HG02973 (cell line): ENCODE measurements around the gene GDF2.

Experiments used
- ATAC-seq: cut with Tn5 transposase; IDR thresholded peaks from one replicate; pipeline ENCODE4 v1.9.1; 2021; ENCODE audit warnings: moderate library complexity; ENCODE audit not compliant: unreplicated experiment

GDF2 gene

GRCh38 chr10:47311193-47311931 lies 10.9 kb upstream of the GDF2 start:
- no peak for ATAC-seq

GRCh38 chr10:47311932-47312662 lies 10.2 kb upstream of the GDF2 start:
- no peak for ATAC-seq

GRCh38 chr10:47312663-47312995 lies 9.6 kb upstream of the GDF2 start:
- no peak for ATAC-seq

DNA sequence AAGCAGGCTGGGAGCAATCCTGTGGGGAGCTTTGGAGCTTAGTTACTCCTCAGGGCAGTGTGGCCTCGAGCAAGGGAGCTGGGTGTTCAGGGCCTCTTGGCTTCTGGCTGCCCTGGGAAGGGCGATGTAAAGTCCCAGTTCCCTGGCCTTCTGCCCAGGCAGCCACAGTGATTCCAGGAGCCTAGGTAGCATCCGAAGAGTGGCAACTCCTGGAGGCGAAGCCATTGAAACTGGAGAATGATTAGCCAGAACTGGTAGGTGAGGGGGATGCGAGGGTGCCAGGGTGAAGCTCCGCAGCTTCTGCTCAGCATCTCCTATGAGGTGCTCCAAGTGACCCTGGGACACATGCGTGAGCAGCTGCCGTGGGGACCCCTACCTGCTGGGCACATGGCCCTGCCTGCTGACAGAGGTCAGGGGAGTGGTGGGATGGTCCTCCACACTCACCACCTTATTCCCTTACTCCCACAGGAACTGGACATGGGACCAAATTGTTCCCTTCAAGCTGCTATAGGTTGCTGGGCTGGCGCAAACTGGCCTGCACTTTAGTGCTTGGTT lies 7.8 kb upstream of the GDF2 start:
- no peak for ATAC-seq

DNA sequence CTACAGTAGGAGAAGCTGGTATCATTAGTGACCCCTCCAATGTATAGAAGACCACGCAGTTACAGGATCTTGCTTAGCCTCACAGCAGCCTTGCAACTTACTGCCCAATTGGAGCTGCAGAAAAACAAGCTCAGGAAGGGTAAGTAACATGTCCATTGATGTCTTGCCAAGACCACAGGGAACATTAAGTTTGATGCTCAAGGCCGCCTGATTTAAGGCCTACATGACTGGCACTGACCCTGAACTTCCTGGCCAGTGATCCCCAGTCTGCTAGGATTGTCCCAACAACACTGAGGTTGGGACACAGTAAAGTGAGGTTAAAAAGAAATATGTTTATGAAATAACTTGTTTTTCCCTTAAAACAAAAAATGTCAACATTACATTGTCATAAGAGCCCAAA lies 6.8 kb upstream of the GDF2 start:
- no peak for ATAC-seq

DNA sequence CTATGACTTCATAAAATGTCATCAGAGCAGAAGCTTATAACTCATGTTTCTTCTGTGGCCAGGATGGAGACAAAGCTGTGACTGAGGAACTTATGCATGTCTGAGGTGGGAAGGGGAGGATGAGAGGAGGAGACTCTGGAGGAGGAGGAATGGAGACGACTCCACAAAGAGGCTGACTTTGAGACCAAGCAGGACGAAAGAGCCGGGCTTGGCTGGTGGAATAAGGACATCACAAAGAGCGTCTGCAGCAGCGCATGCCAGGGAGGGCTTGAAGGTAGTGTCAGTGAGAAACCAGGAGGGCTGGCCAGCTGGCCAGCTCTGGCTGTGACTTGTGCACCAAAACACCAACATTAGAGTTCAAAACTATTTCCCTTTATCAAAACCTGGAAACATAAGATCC lies 6.1 kb upstream of the GDF2 start:
- ATAC-seq: no peak

DNA sequence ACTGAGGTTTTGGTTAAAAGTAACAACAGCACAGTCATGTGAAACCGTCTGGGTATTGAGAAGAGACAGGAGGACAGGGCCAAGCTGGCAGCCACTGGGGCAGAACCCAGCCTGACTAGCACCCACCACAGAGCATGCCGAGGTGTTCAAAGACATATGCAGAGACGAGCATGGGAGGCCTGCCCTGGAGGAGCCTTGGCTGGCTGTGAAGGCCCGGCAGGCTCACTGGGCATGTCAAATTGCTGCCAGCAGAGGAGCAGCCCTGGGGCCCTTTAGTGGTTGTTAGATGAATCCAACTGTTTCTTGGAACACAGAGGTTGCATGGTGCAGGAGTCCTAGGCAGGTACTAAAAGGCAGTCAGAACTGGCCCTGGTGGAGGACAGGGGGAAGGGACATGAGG lies 5.0 kb upstream of the GDF2 start:
- ATAC-seq: no peak

DNA sequence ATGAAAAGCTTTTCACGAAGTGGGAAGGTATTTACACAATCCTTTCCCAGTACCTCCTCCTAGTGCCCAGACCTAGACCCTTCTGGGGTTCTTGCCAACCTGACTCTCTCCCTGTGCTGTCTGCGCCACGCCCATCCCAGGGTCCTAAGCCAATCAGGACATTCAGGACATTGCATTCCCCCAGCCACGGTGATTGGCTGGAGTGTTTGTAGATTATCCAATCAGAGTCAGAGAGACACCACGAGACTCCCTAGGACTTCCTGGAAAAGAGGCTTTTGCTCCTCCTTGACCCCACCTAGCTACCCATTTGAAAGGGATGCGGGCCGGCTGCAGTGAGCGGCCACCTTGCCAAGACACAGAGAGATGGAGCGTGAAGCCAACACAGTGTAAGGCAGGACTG lies 3.5 kb upstream of the GDF2 start:
- ATAC-seq: no peak

DNA sequence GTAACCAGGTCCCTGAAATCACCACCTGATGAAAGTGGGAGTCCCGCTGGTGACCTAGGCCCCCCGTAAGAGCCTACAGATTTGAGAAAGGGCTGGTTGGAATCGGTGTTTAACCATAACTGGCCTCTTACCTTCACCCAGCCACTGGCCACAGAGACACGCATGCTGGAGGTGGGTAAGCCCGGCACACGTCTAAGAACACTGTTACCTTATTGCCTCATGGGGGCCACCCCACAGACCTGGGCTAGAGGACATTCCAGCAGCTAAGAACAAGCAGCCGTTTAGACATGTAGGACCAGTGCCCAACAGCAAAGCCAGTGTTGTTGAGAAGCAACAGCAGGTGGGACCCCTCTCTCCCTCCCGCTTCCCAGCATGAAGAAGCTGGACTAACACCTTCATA lies 2.5 kb upstream of the GDF2 start:
- ATAC-seq: no peak

GRCh38 chr10:47320812-47321211 lies 1.4 kb upstream of the GDF2 start:
- no peak for ATAC-seq

DNA sequence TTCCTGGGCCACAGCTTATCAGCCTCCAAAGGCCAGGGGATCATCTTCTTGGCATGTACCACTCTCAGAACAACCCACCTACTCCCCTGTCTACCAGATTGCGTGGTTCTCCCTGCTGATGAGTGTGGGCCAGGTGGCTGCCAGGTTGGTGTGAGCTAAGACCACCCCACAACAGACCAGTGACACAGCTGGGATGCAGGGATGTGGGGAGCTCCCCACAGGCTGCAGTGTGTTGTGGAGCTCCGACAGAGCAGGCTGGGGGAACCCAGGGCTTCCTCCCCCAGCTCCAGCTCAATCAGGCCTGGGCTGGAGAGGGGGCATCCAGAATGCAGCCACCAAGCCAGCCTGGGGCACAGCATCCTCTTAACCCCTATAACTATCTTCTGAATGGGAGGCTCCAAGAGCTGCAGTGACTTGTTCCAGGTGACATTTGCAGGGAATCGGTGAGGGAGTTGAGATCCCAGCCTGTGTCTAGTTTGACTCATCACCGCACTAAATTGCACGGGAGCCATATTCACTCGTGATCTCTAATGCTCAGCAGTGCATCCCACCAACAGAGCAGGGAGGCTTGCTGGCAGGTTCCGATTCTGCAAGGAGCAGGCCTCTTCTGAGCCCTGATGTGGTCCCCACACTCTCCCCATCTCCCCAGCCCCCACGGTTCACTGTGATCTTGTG lies 596 bp upstream of the GDF2 start:
- no peak for ATAC-seq

DNA sequence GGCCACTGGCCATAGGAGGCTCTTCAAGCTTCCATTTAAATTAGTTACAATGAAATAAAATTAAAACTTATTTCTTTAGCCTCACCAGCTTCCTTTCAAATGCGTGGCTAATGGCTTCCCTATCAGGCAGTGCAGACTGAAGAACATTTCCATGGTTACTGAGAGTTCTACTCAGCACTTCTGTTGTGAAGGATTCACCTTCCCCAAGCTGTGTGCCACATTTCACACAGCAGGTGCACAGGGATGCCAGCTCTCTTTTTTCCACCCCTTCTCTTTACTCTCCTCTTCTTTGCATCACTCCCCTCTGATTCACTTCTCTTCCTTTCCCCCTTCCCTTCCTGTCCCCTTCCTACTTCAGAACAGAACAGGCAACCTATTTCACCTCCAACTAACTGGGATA lies 833 bp downstream of the GDF2 start:
- no peak for ATAC-seq

DNA sequence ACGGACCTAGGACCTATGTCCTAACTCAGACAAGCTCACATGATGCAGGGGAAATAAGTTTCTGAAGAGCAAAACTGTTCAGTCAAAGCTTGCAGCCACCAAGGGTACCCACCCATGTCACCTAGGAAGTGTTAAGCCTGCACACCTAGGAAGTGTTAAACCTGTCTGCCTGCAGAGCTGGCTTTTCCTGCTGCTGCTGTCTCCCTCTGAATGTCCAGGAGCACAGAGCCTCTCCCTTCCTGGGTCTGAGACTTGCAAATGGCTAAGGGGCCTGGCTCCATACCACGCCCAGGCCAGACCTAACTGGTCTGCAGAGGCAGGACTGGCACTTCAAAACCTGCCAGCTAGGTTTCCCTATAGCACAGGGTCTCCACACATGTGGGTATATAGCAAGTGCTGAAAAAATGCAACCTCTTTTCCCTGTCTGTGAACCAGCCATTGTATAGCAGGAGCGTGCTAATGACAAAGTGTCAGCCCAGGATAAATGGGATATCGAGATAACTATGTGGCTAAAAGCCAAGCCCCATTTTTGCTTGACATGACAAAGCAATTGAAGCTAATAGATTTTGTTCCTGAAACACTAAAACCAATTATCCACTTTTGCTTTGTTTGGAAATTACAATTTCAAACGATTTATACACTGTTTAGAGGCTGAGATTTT lies 1.5 kb downstream of the GDF2 start:
- ATAC-seq: no peak

GRCh38 chr10:47325303-47326291 lies 3.3 kb downstream of the GDF2 start:
- no peak for ATAC-seq

DNA sequence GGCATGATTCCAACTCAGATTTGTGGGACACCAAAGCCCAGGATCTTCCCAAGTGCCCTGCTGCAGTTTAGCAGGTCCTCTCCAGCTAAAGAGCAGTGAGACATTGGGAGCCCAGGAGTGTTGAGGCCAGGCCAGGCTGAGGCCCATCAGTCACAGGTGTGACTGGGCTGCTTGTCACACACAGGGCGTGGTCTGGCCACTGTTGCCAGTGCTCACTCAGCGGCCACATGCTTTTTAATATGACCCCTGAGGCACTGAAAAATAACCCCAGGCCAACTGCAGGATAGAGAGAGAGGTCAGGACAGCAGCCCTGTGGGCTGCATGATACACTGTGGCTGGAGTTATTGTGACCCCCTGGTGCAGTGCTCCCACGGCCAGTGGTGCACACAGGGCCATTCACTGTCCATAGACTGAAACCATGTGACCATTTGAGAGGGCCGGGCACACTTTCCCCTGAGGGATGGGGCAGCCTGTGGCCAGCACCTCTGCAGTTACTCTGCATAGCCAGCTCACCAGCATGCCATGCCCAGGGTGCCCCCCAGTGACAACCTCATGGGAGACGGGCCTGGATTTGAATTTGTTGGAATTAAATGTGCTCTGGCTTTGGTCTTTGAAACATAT lies 4.2 kb downstream of the GDF2 start:
- ATAC-seq: no peak

DNA sequence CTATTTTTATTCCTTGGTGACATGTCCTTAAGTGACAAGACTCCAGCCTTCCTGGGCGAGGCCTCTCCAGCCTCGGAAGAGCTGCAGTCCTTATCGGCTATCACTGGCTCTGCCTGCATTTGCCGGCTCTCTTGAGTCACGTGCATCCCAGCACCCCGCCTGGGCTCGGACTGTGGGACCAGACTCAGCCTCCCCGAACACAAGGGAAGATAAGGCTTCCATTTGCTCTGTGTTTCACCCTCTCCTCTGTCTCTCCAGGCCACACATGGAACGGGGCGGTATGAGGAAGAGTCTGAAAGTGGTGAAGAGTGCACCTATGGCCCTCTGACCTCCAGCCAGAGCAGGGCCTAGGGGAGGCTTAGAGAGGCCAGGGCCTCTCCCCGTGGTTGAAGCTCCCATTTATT lies 4.7 kb downstream of the GDF2 start:
- ATAC-seq: no peak

GRCh38 chr10:47329855-47330254 lies 7.6 kb downstream of the GDF2 start:
- no peak for ATAC-seq

DNA sequence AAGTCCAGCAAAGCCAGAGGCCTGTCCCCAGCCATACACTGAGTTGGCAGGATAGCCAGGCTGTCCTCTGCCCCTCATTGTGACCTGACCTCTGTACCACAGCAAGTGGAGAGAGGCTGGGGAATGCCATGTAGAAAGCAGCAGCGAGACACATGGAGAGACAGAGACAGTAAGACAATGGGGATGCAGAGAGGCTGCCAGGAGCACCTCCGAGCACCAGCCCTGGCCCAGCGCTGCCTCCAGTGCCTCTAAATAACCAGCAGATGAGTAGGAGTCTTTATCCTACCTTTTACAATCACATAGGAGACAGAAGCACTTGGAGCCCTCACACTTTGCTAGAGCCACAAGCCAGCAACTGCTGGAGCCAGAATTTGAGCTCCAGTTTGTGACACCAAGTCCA lies 8.1 kb downstream of the GDF2 start:
- no peak for ATAC-seq

GRCh38 chr10:47330804-47331203 lies 8.6 kb downstream of the GDF2 start:
- ATAC-seq: no peak

DNA sequence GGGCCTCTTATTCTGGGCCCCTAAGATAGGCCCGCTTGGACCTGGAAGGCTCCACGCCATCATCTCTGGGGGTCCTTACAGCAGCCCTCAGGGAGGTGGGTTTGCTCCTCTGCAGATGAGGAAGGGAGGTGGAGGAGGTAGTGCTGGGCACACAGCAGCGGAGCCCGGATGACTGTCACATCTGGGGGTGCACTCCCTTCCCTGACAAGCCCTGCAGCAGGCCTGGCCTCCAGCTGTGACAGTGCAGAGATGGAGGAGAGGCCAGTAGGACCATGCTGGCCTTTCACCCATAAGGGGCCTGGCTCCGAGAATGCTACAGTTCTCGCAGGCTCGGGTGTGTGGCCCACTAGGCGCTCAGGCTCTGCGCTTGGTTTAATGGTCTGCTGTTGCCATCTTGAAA lies 9.2 kb downstream of the GDF2 start:
- no peak for ATAC-seq
